ENCODE measurements around the gene SEMA7A. TPM values are rescaled to one million over a fixed set of nuclear protein-coding genes. Genes with fewer than 3 reads are reported as not detected.
"Not testable (repeated sequence)": the region's sequence is repeated elsewhere in the genome, so short reads cannot be mapped to it uniquely, and the experiment has no call there.

The SEMA7A gene
- polyA plus RNA-seq, 1 donor: 3.5 TPM

GRCh38 chr15:74390647-74391288 lies 43.0 kb downstream of the SEMA7A start:
- Histone ChIP-seq H3K9me3 (ENCODE audit: control insufficient read depth, low read depth, low read length) (peaks cover 3% of the 10 kb centered on the region), H3K4me1 (ENCODE audit: control insufficient read depth, insufficient read depth, low read length) (peaks cover 23% of the 10 kb centered on the region), H3K4me3 (ENCODE audit: low read length) (no peak overlapping the region), H3K27ac (ENCODE audit: low read length) (no peak overlapping the region), H3K36me3 (ENCODE audit: control insufficient read depth, insufficient read depth, low read length) (no peaks in the 10 kb centered on the region), H3K27me3 (ENCODE audit: control insufficient read depth, insufficient read depth, low read length) (no peaks in the 10 kb centered on the region)
- no CpG with 5 or more reads among the region's 12 CpGs for WGBS (ENCODE audit: insufficient coverage, low lambda C conversion rate)
- DNase-seq: no peak

GRCh38 chr15:74390049-74390646 lies 43.6 kb downstream of the SEMA7A start:
- no CpG with 5 or more reads among the region's 11 CpGs for WGBS (ENCODE audit: insufficient coverage, low lambda C conversion rate)
- H3K36me3 ChIP-seq (ENCODE audit: control insufficient read depth, insufficient read depth, low read length); H3K27ac ChIP-seq (ENCODE audit: low read length); H3K4me3 ChIP-seq (ENCODE audit: low read length); H3K27me3 ChIP-seq (ENCODE audit: control insufficient read depth, insufficient read depth, low read length); H3K9me3 ChIP-seq (ENCODE audit: control insufficient read depth, low read depth, low read length); DNase-seq: not testable (repeated sequence)
- H3K4me1 ChIP-seq (ENCODE audit: control insufficient read depth, insufficient read depth, low read length): peaks cover 23% of the 10 kb centered on the region

DNA sequence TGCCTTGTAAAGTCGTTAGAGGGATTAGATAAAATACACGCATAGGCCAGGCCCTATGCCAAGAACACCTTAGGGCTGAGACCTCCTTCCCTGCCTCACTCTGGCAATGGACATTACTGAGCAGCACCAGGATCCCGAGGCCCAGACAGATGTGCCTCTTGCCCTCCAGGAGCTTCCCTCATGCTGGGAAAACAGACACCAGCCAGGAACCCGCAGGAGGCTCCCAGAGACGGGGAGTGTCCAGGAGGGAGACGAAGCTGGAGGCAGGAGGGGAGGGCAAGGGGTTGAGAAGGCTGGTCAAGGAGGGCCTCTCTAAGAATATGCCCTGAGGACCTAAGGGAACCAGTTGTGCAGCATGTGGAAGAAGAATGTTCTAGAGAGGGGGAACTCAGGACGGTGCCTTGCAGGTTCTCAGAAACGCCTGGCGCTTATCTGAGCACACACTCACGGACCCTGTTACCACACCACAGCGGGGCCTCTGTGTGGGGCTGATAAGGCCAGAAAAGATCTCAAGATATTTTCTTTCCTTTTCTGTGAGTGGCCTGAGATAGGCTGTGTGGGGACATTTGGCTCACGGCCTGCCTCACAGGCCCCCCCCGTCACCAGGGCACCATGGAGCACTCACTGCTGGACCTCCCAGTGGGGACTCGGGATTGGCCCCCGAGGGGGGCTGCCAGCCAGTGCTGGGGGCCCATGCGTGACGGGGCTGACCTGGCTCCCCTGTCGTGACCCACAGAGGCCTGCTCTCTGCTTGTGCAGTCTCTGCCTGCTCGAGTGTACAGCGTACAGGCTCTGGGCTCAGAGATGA lies 44.3 kb downstream of the SEMA7A start:
- no peaks in the 10 kb centered on the region for H3K27me3 ChIP-seq (ENCODE audit: control insufficient read depth, insufficient read depth, low read length)
- no peak overlapping the region for H3K4me3 ChIP-seq (ENCODE audit: low read length)
- no peaks in the 10 kb centered on the region for H3K36me3 ChIP-seq (ENCODE audit: control insufficient read depth, insufficient read depth, low read length)
- peak; percentile 59 to 60 for DNase-seq
- peak overlapping the region; percentile 12 for H3K27ac ChIP-seq (ENCODE audit: low read length)
- no CpG with 5 or more reads among the region's 20 CpGs for WGBS (ENCODE audit: insufficient coverage, low lambda C conversion rate)
- peaks cover 23% of the 10 kb centered on the region for H3K4me1 ChIP-seq (ENCODE audit: control insufficient read depth, insufficient read depth, low read length)
- H3K9me3 ChIP-seq (ENCODE audit: control insufficient read depth, low read depth, low read length): peaks cover 3% of the 10 kb centered on the region

DNA sequence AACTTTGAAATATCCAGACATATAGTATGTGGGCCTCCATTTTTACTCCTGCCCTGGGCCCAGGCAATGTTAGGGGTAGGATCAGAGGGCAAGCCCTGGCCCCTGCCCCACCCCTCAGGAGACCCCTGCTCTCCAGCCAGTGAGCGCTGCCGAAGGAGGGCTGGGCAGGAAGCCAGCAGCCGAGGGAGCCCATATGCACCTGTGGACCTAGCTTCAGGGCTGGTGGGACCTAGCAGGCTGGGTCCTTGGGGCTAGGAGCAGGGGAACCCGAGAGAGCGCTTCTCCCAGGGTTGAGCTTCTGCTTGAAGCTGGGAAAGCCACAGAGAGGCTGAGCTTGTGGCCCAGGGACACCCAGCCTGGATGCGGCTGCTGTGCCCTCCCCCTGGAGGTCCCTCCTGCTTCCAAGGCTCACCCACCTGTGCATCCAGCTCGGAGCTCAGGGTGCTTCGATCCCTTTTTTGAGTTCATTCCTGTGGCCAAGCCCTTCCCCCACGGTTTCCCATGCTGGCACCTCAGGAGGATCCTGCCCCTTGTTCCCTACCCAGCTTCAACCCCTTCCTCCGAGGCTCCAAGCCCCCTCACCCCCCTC lies 45.3 kb downstream of the SEMA7A start:
- H3K4me1 ChIP-seq (ENCODE audit: control insufficient read depth, insufficient read depth, low read length): peaks cover 28% of the 10 kb centered on the region
- H3K9me3 ChIP-seq (ENCODE audit: control insufficient read depth, low read depth, low read length): peaks cover 3% of the 10 kb centered on the region
- DNase-seq: no peak
- no CpG with 5 or more reads among the region's 10 CpGs for WGBS (ENCODE audit: insufficient coverage, low lambda C conversion rate)
- H3K4me3 ChIP-seq (ENCODE audit: low read length): no peak overlapping the region
- H3K36me3 ChIP-seq (ENCODE audit: control insufficient read depth, insufficient read depth, low read length): no peaks in the 10 kb centered on the region
- no peak overlapping the region for H3K27ac ChIP-seq (ENCODE audit: low read length)
- no peaks in the 10 kb centered on the region for H3K27me3 ChIP-seq (ENCODE audit: control insufficient read depth, insufficient read depth, low read length)

- H3K9me3 ChIP-seq (ENCODE audit: control insufficient read depth, low read depth, low read length): peaks cover 3% of the 10 kb centered on the region
- no CpG with 5 or more reads among the region's 10 CpGs for WGBS (ENCODE audit: insufficient coverage, low lambda C conversion rate)
- no peak overlapping the region for H3K27ac ChIP-seq (ENCODE audit: low read length)
- DNase-seq: no peak
- no peaks in the 10 kb centered on the region for H3K36me3 ChIP-seq (ENCODE audit: control insufficient read depth, insufficient read depth, low read length)
- H3K4me3 ChIP-seq (ENCODE audit: low read length): no peak overlapping the region
- H3K27me3 ChIP-seq (ENCODE audit: control insufficient read depth, insufficient read depth, low read length): no peaks in the 10 kb centered on the region
- H3K4me1 ChIP-seq (ENCODE audit: control insufficient read depth, insufficient read depth, low read length): peaks cover 28% of the 10 kb centered on the region
Measured at GRCh38 chr15:74387621-74388362, 46.0 kb downstream of the SEMA7A start.

GRCh38 chr15:74387141-74387541 lies 46.6 kb downstream of the SEMA7A start:
- peaks cover 3% of the 10 kb centered on the region for H3K9me3 ChIP-seq (ENCODE audit: control insufficient read depth, low read depth, low read length)
- no CpG with 5 or more reads among the region's 13 CpGs for WGBS (ENCODE audit: insufficient coverage, low lambda C conversion rate)
- peaks cover 29% of the 10 kb centered on the region for H3K4me1 ChIP-seq (ENCODE audit: control insufficient read depth, insufficient read depth, low read length)
- DNase-seq: no peak
- no peak overlapping the region for H3K4me3 ChIP-seq (ENCODE audit: low read length)
- no peak overlapping the region for H3K27ac ChIP-seq (ENCODE audit: low read length)
- H3K36me3 ChIP-seq (ENCODE audit: control insufficient read depth, insufficient read depth, low read length): no peaks in the 10 kb centered on the region
- no peaks in the 10 kb centered on the region for H3K27me3 ChIP-seq (ENCODE audit: control insufficient read depth, insufficient read depth, low read length)

GRCh38 chr15:74386496-74387140 lies 47.1 kb downstream of the SEMA7A start:
- no peak for DNase-seq
- Histone ChIP-seq H3K36me3 (ENCODE audit: control insufficient read depth, insufficient read depth, low read length) (no peaks in the 10 kb centered on the region), H3K27me3 (ENCODE audit: control insufficient read depth, insufficient read depth, low read length) (no peaks in the 10 kb centered on the region), H3K27ac (ENCODE audit: low read length) (no peak overlapping the region), H3K4me3 (ENCODE audit: low read length) (no peak overlapping the region), H3K9me3 (ENCODE audit: control insufficient read depth, low read depth, low read length) (peaks cover 3% of the 10 kb centered on the region), H3K4me1 (ENCODE audit: control insufficient read depth, insufficient read depth, low read length) (peaks cover 27% of the 10 kb centered on the region)
- no CpG with 5 or more reads among the region's 15 CpGs for WGBS (ENCODE audit: insufficient coverage, low lambda C conversion rate)

DNA sequence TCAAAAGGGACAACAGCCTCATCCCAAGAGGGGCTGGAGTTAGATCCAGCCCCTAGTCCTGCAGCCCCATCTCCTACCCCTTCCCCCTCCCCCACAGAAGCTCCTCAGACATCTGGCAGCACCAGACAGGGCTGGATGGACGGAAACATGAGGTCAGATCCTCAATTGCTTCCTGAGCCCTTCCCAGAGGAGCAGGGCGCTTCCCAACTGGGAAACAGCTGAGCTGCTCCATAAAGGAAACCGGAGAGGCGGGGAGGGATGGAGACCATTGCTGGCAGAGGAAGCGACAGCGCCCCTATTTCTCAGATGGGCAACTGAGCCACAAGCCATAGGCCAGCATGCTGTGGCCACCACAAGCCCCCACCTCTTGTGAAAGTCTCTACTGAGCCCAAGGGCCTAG lies 48.0 kb downstream of the SEMA7A start:
- WGBS (ENCODE audit: insufficient coverage, low lambda C conversion rate): no CpG with 5 or more reads among the region's 6 CpGs

DNA sequence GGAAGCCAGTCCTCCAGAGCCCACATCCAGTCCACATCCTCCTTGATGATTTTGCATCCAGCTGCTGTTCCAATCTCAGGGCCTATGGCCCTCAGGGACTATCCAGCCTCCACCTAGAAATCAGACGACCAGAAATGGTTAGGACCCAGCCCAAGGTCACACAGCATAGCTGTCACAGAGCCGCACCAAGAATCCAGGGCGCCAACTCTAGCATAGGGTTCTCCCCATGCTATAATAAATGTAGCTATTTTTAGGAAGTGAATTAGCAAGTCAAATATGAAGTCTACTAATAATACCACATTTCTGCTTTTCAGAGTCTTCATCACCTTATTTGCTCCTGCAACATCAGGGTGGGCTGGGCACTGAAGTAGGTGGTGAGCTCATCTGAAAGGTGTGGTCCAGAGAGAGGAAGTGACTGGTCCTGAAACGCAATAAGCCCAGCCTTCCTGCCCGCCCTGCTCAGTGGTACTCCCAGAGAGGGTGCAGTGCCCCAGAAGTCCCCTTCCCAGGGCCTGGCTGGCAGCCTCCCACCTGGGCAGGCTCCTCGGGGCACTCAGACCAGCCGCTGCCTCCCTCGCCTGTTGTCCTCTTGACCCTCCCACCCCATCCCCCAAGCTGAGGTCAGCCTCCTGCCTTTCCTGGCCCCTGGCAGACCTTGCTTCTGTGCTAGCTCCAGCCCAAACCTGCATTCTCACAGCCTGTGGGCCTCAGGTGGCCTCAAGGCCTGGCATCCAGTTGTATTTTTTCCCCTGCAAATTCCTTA lies 48.7 kb downstream of the SEMA7A start:
- peaks cover 3% of the 10 kb centered on the region for H3K9me3 ChIP-seq (ENCODE audit: control insufficient read depth, low read depth, low read length)
- no CpG with 5 or more reads among the region's 8 CpGs for WGBS (ENCODE audit: insufficient coverage, low lambda C conversion rate)
- H3K4me1 ChIP-seq (ENCODE audit: control insufficient read depth, insufficient read depth, low read length): peaks cover 27% of the 10 kb centered on the region
- H3K27me3 ChIP-seq (ENCODE audit: control insufficient read depth, insufficient read depth, low read length): no peaks in the 10 kb centered on the region
- H3K27ac ChIP-seq (ENCODE audit: low read length): no peak overlapping the region
- H3K36me3 ChIP-seq (ENCODE audit: control insufficient read depth, insufficient read depth, low read length): no peaks in the 10 kb centered on the region
- no peak for DNase-seq
- H3K4me3 ChIP-seq (ENCODE audit: low read length): no peak overlapping the region

More for the DNA sequence above, 48.0 kb downstream of the SEMA7A start:
- no peaks in the 10 kb centered on the region for H3K36me3 ChIP-seq (ENCODE audit: control insufficient read depth, insufficient read depth, low read length)
- H3K27me3 ChIP-seq (ENCODE audit: control insufficient read depth, insufficient read depth, low read length): no peaks in the 10 kb centered on the region
- H3K4me3 ChIP-seq (ENCODE audit: low read length): no peak overlapping the region
- H3K27ac ChIP-seq (ENCODE audit: low read length): no peak overlapping the region
- no peak for DNase-seq
- H3K4me1 ChIP-seq (ENCODE audit: control insufficient read depth, insufficient read depth, low read length): peaks cover 27% of the 10 kb centered on the region
- peaks cover 3% of the 10 kb centered on the region for H3K9me3 ChIP-seq (ENCODE audit: control insufficient read depth, low read depth, low read length)

All from large intestine (tissue), 3 donors.